ENCODE measurements around the gene SATB2.

The SATB2 gene

DNA sequence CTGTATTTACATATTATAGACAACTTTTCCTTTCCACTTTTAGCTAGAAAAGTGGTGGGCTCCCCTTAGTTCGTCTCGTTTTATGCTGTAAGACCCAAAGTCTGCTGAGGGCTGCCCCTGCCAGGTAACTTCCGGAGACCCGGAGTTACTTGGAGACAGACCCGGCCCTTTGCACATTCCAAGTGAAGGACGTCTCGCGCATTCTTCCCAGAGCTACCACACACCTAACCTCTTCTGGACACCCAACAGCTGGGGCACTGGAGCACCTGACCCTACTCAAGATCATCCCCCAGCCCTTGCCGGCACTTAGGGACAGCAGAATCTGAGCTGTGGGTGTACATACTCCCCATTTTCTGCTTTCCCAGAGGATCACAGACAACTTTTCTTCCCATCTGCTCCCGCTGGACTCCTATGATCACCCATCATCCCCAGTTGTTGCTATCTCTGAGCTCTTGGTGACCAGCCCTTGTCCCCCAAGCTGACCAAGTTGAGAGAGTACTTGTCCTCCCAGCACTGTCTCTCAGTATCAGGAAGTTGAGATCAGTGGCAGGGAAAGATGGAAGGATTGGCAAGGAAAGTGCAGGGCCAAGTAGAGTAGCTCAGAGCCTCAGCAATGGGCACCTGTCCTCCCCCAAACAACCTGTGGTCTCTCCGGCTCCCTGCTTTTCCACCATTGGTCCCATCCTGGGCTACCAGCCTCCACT lies 8.4 kb upstream of the SATB2 start:
- no peak for DNase-seq (ENCODE audit: low read depth in 2 of 2)

DNA sequence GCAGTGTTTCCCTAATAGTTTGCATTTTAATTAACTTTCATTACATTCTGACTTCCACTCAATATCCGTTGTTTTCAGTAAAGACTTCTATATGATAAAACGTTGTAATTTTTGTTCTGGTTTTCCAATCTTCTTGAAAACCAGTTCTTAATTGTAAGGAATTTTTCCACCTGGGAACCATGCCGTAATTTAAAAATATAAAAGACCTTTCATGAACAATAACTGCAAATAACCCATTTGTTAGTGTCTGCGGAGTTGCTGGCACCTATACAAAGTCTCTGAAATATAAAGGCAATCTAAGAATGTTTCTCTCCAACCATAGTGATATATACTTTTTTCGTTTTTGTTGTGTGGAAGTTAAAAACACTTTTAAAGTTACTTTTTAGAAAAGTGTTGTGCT lies 7.7 kb upstream of the SATB2 start:
- no peak for DNase-seq (ENCODE audit: low read depth in 2 of 2)

DNA sequence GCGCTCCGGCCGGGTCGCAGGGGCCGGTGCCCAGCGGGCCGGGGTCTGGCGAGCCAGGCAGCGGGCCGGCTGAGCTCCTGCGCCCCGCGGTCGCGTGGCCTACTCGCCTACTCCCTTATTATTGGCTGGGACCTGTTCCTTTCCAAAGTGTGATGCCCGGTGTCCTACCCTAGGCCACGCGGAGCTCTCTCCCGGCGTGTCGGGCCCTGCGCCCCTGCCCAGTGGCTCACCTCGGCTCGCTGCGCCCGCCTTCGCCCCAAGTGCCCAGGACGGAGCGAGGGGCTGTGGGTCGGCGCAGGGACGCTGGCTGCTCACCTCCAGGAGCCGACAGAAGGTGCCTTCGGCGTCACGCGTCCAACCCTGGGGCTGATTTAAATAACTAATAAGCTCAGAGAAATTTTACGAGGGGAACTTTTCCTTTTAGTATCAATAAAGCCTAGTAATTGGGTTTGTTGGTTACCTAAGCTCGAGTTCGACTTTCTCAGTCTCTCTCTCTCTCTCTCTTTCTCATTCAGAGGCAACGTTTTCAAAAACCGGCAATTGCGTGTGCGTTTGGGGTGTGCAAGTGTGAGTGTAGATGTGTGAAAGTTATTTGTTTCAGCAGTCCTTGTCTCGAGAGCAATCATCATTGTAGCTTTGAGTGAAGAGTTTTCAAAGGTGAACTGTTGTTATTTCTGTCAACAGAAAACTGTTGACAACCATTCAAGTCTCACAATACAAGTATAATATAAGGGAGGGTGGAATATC lies 7.0 kb upstream of the SATB2 start:
- no peak for DNase-seq (ENCODE audit: low read depth in 2 of 2)

DNA sequence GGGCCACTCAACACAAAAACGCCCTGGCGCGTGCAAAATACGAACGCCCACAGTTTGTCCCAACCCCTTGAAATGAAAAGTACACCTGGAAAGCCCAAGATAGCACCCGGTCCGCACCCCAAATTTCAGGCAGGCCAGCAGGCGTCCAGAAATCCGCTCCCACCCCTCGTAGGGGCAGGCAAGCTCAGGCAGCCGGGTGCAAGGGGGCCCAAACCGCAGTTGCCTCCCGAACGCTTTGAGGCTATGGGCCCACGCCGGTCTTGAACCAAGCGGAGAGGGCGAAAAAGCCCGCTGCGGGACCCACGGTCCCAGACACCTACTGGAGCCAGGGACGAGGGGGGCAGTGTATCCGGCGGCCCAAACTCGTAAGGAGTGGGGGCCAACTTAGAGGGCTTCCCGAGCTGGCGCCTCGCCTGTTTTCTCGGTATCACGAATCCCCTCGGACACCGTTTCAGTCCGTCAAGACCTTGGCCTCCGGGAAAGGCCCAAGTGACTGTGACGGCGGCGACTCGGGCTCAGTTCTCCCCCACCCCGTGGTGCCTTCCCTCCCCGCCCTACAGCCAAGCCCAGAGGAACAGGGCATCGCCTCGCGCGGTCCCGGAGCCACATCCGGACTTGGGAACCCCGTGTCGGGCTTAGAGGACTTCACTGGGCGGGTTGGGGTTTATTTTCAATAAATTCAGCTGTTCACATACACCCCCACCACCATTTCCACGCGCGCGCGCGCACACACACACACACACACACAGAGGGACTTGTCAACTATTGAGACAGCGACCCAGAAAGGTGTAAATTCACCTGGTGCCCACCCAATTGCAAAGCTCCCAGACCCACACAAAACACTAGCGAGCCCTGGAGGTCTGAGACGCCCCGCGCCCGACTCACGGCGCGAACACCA lies 6.2 kb upstream of the SATB2 start:
- DNase-seq (ENCODE audit: low read depth in 2 of 2): no peak

DNA sequence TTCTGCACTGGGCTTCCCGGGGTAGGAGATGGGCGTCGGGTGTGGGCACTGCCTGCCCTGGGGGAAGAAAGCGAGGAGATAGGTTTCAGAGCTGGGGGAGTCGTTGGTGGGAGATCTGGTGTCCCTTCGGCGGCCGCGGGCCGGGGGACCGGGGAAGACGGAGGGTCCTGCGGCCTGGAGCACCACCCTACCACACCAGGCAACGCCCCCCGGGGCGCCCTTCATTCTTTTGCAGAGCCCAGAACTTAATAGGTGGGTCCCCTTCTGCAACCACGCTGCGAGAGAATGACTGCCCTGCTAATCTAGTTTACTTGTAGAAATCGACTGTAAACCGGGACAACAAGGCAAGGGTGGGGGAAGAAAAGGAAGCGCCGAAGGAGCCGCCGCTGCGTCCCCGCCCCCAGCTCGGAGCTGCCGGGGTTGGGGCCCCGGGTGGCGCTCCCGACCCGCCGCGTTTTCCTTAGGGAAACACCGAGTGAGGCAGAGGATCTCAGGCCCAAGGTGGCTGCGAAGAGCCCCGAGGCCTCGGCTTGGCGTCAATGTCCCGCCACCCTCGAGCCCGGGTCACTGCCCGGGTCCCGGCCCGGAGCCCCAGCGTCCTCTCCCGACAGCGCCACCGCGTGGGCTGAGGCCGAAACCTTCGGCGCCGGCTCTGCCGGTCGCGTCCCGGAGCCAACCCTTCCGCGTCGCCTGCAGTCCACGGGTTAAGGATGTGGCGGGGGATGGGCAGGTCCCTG lies 5.4 kb upstream of the SATB2 start:
- DNase-seq (ENCODE audit: low read depth in 2 of 2): peak; percentile 42 to 63

DNA sequence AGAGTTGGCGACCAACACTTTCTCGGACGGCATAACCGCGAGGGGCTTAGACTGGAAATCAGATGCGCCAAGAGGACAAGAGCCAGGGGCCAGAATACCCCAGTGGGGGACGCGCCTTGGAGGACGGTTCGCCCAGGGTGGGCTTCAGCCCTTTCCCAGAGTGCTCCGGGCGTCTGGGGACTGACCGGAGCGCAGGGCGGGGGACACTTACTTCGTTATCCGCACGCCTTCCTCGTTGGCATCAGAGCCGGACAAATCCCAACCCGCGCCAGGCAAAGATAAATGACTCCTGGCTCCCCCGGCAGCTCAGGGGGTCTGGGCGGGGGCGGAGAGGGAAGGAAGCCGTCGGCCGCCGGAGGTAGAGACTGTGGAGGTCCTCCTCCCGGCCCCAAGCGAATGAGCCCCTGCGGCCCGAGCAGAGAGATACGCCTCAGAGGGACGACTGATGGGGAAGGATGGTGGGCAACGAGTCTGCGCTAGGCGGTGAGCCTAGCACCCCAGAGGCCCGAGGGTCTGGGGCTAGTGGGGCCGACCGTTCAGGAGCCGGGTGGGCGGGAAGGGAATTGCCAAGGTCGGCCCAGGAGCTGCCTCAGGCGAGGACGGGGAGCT lies 4.7 kb upstream of the SATB2 start:
- no peak for DNase-seq (ENCODE audit: low read depth in 2 of 2)

DNA sequence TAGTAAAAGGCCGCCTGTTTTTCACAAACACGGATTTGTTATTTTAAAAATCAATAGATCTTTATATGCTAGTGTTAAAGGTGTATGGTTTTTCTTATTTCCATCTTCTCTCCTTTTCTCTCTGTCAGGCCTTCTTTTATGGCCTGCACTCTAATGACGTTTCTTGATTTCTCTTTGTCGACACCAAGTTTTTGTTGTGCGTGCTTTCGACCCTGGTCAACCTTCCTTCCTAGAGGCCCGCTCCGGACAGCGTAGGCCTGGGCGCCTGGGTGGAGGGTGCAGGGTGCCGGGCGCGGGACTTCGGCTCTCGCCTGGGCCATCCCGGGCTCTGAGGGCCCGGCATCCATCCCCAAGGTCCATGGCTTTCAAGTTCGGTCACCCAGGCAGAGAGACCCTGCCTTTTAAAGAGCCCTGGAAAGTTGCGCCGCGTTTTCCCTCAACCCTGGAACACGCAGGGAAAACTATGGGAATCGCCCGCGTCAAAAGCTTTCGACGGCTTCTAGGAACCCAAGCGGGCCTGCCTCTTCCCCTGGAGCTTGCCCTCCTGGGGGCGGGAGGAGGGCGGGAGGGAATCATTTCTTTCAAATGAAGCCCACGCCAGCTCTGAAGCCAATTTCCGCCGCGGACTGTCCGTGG lies 4.1 kb upstream of the SATB2 start:
- no peak for DNase-seq (ENCODE audit: low read depth in 2 of 2)

DNA sequence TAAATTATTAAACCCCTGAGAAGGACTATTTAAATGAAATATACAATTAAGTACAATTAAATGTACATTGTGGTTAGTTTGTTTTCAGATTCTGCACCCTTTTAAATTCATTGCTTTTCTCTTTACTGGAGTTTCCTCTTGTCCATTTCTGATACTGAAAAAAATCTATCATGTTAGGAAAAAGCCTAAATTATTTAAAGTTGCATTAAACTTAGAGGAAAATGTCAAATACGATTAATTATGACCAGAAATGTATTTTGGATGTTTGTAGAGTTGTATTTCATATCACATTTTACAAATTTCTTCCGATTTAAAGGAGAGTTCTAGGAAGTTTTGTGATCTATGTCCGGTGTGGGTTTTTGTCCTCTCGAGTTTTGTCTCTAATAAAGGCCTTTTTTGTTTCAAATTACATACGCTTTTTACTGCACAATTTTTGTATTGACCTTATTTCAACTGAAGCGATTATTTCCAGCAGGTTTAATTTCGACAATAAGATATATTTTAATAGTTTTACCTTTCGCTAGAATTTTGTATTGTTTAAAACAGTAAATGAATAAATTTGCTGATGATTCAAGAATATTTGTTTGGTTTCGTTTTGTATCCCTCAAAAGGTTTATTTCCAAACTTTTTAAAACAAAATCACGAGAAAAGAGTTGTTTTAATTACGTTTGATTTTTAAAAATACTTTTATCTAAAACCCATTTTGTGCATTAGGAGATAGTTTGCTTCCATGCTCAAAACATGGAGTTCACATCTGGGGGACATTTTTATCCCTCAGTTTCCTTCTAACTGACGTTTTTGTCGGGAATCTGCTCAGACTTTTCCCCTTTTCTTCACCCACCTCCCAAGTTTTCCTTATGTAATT lies 3.3 kb upstream of the SATB2 start:
- DNase-seq (ENCODE audit: low read depth in 2 of 2): no peak

DNA sequence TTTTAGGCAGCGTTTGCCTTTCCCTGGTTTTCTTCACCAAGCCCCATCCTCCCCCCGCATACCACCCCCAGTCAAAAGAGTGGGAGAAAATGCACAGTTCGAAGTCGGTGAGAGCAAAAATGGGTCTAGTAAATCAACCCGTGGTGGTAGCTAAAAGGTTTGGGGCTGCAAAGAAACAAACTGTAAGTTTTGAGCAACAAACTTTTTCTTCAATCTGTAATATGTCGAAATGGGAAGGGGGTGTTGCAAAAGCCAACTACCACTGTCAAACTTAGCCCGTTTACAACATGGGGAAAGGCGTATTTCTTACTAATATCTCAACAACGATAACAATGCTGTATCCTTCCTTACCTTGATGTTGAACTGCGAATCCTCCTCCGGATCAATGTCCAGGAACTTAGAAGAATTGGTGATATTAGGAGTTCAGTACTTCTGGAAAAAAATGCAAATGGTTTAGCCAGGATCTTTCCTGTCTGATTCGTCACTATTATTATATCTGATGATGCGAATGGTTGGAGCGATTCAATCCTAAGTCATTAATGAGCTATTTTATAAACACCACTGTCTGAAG lies 2.4 kb upstream of the SATB2 start:
- no peak for DNase-seq (ENCODE audit: low read depth in 2 of 2)

DNA sequence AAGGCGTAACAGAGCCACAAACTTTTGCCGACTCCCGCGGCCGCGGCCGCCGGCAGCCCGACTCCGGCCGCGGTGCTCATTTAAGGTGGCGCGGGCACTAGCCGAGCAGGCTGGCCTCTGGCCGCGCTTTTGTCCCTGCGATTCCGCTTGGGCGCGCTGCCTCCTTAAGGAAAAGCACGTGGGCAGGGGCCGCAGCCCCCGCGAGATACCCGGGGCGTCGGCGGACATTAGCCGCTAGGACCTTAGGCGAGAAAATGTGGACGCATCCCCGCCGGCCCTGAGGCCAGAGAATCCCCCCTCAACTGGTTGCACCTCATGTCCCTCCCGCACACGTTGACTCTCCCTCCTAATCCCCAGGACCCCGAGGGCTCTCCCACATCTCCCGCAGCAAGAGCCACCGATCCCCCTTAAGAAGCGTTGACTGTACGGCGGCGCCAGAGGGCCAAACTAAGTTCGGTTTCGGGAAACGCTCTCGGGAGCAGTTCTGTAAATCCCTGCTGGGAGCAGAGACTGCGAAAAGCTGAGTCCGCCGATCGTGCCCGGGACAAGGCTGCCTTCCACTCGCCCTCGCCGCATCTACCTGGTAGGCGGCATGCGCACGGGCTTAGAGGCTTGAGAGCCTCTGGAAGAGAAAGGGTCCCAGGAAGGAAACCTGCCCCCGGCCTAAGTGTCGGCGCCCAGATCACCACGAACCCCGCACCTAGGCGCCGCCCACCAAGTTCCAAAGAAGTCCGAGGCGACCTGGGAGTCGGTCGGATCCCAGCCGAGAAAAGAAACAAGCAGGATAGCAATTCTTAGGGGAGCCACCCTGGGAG lies 1.8 kb upstream of the SATB2 start:
- peak; percentile 55 to 64 for DNase-seq (ENCODE audit: low read depth in 2 of 2)

DNA sequence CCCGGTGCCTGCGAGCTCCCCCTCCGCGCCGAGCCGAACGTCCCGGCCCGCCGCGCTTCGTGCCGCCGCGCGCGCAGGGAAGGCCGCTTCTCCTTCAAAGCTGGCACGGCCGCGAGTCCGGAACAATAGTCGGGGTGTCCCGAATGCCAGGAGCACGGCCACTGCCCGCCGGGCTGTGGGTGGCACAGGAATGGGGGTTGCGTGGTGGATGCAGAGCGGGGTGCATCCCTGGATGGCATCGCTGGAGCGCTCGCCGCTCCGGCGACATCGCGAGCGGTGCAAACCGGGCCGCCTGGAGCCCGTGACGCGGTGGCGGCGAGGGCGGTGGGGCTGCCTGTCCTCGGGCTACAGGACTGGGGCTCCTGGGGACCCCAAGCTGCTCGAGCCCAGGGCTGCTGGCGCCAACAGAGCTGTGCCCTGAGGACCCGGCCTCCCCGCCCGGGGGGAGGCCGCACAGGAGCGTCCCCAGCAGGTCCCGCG lies 1.1 kb upstream of the SATB2 start:
- DNase-seq (ENCODE audit: low read depth in 2 of 2): peak in 1 of 2 donors; percentile 26

DNA sequence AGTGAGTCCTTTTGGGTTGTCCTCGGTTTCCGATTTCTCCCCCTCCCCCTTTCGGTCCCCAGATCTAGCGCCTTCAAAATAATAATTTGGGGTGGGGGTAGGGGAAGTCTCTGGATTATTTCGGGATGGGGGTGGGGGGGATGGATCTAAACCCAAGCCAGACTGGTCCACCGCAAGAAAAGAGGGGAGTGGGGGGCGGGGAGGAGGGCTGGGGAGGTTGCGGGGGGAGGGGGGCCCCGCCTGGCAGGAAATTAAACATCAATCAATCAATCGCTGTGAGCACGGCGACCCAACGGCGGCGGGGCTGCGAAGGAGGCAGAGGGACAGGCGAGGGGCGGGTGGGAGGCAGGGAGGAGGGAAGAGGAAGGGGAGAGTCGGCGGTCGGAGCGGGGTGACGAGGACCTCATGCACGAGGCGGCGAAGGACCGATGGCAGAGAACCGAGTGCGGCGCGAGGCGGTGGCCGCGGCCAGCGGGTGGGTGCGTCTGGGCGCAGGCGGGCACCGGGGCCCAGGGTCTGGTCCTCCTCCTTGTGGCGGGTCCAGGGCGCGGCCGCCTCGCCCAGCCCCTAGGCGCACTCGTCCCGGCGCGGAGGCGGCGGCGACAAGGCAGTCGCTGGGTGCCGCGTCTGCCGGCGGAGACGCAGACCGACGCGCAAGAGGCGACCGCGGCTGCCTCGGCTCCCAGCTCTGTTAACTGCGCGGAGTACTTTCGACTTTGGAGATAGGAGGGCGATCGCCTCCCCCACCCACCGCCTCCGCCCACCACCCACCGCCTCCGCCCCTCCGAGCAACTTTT lies 468 bp upstream of the SATB2 start:
- DNase-seq (ENCODE audit: low read depth in 2 of 2): no peak

DNA sequence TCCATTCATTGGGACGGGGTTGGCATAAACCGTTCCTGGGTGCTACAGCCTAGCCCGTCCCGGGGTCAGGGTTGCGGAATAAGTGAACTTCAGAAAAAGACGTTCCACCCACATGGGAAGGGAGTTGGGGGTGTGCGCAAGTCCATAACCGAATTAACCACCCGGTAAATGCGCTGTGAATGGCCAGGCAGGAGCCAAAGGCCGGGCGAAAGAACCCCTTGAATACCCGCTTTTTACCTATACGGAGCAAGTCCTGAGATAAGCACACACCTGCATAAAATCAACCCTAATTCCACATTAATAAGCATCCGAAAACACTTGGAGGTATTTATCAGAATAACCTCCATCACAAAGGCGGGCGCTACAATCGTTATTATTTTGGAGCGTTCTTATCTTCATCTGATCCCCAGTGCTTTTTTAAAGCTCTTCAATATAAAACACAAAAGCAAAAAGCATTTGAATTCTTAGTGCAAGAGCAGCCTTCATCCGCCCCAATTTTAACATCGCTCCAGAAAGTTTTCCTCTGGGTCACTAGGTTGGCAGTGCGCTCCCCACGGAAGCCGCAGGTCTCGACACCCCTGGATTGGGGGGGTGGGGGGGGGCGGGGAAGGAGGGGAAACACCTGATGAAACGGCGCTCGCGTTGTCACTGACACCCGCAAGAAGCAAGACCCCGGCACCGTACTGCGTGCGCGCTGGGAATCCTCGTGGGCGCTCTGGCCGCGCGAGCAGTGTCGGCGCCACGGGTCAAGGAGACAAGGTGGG lies 1.2 kb downstream of the SATB2 start:
- no peak for DNase-seq (ENCODE audit: low read depth in 2 of 2)

DNA sequence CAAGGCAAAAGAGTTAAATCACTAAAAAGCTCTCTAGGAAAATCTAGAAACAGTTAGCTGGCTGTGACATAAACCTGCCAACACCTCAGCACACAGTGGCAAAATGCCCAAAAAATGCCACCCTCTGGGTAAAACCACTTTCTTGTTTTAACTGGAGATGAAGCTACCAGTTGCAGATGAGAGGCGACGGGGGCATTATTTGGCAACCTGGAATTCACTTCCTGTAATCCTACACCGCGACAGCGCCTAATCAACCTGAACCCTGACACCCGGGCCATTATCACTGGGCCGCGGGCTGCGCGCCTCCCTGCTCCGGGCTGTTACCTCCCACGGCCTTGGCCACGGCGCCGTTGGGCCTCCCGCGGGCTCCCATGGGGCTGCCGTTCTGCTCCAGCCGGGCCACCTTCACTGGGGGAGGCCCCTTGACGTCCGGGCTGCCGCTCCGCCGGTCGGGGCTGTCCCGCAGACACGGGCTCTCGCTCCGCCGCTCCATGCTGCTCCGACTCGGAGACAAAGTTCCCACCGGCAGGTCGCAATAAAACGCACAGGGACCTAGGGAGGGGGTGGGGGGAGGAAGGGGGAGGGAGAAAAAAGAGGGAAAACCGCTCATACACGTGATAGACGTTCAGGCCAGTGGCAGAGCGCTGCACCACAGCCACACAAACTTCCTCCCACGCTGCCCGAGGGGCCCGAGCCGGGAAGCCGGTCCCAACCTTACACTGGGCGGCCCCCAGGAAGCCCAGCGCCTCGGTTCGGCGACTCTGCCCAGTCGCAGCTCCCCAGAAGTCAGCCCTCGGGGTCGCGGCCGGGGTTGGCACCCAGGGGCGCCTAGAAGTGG lies 2.0 kb downstream of the SATB2 start:
- DNase-seq (ENCODE audit: low read depth in 2 of 2): no peak

DNA sequence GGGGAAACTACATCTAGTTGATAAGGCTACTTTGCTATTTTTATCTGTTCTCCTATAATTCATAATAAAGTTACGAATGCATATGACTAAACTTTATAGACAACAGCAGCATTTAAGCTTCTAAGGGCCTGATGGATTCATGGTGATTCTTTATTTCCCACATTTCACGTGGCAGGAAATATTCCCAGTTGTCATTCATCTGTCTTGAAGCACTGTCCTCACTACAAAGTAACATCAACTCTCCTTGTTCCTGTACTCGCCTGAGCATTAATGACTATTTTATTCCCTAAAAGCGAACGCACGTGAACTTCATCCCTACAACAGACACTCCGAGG lies 2.6 kb downstream of the SATB2 start:
- no peak for DNase-seq (ENCODE audit: low read depth in 2 of 2)

DNA sequence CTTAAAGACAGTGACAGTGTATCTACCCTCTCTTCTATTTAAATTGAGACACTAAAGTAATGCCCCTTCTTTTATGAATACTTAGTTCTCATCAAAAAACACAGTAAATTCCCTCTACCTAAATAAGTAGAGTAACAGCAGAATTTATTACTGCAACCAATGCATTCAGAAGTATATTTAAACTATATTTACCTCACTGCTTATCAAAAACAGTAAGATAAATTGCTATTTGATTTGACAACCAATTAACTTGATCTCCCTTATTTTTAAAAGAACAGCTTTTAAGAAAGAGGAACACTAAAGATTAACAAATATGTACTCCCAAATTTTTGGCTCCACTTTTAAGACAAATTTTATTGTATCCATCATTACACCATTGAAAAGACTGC lies 4.8 kb downstream of the SATB2 start:
- no peak for DNase-seq (ENCODE audit: low read depth in 2 of 2)
